ENCODE data around the gene DSCAML1. TPM values are rescaled to one million over a fixed set of nuclear protein-coding genes. Genes with fewer than 3 reads are reported as not detected.

The DSCAML1 gene
- total and polyA plus RNA-seq, 4 donors = 0.18 to 1.5 (median 1.1) TPM

- Histone ChIP-seq H3K36me3 (ENCODE audit: control insufficient read depth in 4 of 4, insufficient read depth in 4 of 4, low read length in 4 of 4) (no peaks in the 10 kb centered on the region), H3K9me3 (ENCODE audit: control insufficient read depth in 4 of 4, insufficient read depth in 3 of 4, low read length in 3 of 4) (no peaks in the 10 kb centered on the region), H3K4me3 (no peak overlapping the region), H3K27me3 (ENCODE audit: control insufficient read depth in 3 of 3, insufficient read depth in 3 of 3, low read length in 2 of 3) (peaks cover 0 to 76% (median 32%) of the 10 kb centered on the region in 3 donors), H3K27ac (ENCODE audit: low read depth in 1 of 2, low read length in 1 of 2) (no peak overlapping the region), H3K9ac (ENCODE audit: insufficient read depth in 1 of 2, low read length in 2 of 2) (no peak overlapping the region), H3K4me1 (ENCODE audit: control insufficient read depth in 5 of 5, insufficient read depth in 5 of 5, low read length in 5 of 5) (peaks cover 0 to 12% (median under 1%) of the 10 kb centered on the region in 5 donors)
- TF ChIP-seq, protein P1, sequence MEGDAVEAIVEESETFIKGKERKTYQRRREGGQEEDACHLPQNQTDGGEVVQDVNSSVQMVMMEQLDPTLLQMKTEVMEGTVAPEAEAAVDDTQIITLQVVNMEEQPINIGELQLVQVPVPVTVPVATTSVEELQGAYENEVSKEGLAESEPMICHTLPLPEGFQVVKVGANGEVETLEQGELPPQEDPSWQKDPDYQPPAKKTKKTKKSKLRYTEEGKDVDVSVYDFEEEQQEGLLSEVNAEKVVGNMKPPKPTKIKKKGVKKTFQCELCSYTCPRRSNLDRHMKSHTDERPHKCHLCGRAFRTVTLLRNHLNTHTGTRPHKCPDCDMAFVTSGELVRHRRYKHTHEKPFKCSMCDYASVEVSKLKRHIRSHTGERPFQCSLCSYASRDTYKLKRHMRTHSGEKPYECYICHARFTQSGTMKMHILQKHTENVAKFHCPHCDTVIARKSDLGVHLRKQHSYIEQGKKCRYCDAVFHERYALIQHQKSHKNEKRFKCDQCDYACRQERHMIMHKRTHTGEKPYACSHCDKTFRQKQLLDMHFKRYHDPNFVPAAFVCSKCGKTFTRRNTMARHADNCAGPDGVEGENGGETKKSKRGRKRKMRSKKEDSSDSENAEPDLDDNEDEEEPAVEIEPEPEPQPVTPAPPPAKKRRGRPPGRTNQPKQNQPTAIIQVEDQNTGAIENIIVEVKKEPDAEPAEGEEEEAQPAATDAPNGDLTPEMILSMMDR (IDR thresholded peaks at IDR 0.05; ENCODE audit: control extremely low read depth, extremely low read depth) = no peak
- DNase-seq (no peak), ATAC-seq (ENCODE audit: insufficient read depth, low FRiP score) (no peak)
- WGBS, 2 donors = 7% methylated on average over 52 to 53 of the region's 53 CpGs
These were observed 1.2 kb downstream of the DSCAML1 start for GRCh38 chr11:117795638-117796455.

DNA sequence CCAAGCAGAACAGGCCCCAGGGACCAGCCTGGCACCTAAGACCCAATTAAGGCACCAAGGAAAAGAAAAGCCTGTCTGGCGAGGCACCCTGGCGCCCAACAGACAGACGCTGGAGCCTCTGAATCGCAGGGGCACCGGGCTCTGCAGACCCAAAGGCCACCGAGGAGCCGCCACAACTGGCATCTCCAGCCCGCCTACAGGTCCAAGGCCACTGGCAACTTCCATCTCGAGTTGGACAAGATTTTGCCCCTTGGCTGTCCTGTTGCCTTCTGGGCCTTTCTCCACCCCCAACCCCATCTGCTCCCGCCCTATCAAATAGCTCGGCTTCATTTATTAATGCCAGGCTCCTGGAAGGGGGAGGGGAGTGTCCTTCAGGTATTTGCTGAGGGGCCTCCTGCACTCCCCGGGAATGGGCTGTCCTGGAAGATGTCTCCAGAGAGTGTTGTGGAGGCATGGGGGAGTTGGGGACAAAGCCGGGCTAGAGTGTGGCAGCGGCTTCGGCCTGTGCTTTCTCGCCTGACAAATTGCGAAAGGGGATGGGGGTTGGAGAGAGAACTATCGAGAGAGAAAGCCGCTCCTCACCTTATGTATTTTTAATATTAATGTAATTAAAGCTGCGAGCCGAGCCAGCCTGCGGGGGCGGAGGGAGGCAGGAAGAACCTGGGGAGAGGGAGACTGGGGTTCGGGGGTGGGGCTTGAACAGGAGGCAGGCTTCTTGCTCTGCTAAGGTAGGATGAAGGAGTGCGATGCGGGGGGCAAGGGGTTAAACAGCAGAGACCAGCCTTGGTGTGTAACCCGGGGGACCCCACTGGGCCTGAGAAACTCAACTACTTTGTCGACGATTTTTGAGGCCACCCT, 2.0 kb downstream of the DSCAML1 start:
- TF ChIP-seq, protein P1 (IDR thresholded peaks at IDR 0.05; ENCODE audit: control extremely low read depth, extremely low read depth) = no peak
- Histone ChIP-seq H3K36me3 (ENCODE audit: control insufficient read depth in 4 of 4, insufficient read depth in 4 of 4, low read length in 4 of 4) (no peaks in the 10 kb centered on the region), H3K4me1 (ENCODE audit: control insufficient read depth in 5 of 5, insufficient read depth in 5 of 5, low read length in 5 of 5) (peaks cover 0 to 12% (median 9%) of the 10 kb centered on the region in 5 donors), H3K27ac (ENCODE audit: low read depth in 1 of 2, low read length in 1 of 2) (no peak overlapping the region), H3K27me3 (ENCODE audit: control insufficient read depth in 3 of 3, insufficient read depth in 3 of 3, low read length in 2 of 3) (peaks cover 0 to 76% (median 30%) of the 10 kb centered on the region in 3 donors), H3K9ac (ENCODE audit: insufficient read depth in 1 of 2, low read length in 2 of 2) (no peak overlapping the region), H3K9me3 (ENCODE audit: control insufficient read depth in 4 of 4, insufficient read depth in 3 of 4, low read length in 3 of 4) (no peaks in the 10 kb centered on the region), H3K4me3 (no peak overlapping the region)
- WGBS, 2 donors = 41 to 45% methylated on average over 29 of the region's 29 CpGs
- no peak for DNase-seq
- ATAC-seq (ENCODE audit: insufficient read depth, low FRiP score) = no peak

GRCh38 chr11:117794135-117794534, 2.9 kb downstream of the DSCAML1 start:
- Histone ChIP-seq H3K9me3 (ENCODE audit: control insufficient read depth in 4 of 4, insufficient read depth in 3 of 4, low read length in 3 of 4) (no peaks in the 10 kb centered on the region), H3K4me3 (no peak overlapping the region), H3K36me3 (ENCODE audit: control insufficient read depth in 4 of 4, insufficient read depth in 4 of 4, low read length in 4 of 4) (no peaks in the 10 kb centered on the region), H3K27me3 (ENCODE audit: control insufficient read depth in 3 of 3, insufficient read depth in 3 of 3, low read length in 2 of 3) (peaks cover 0 to 70% (median 29%) of the 10 kb centered on the region in 3 donors), H3K9ac (ENCODE audit: insufficient read depth in 1 of 2, low read length in 2 of 2) (no peak overlapping the region), H3K4me1 (ENCODE audit: control insufficient read depth in 5 of 5, insufficient read depth in 5 of 5, low read length in 5 of 5) (peaks cover 0 to 12% (median 9%) of the 10 kb centered on the region in 5 donors), H3K27ac (ENCODE audit: low read depth in 1 of 2, low read length in 1 of 2) (no peak overlapping the region)
- ATAC-seq (ENCODE audit: insufficient read depth, low FRiP score) = no peak
- DNase-seq = no peak
- TF ChIP-seq, protein P1 (IDR thresholded peaks at IDR 0.05; ENCODE audit: control extremely low read depth, extremely low read depth) = no peak
- 85 to 89% methylated on average over 10 of the region's 10 CpGs for WGBS, 2 donors
